Measurements from ENCODE around the gene RGS1.

DNA sequence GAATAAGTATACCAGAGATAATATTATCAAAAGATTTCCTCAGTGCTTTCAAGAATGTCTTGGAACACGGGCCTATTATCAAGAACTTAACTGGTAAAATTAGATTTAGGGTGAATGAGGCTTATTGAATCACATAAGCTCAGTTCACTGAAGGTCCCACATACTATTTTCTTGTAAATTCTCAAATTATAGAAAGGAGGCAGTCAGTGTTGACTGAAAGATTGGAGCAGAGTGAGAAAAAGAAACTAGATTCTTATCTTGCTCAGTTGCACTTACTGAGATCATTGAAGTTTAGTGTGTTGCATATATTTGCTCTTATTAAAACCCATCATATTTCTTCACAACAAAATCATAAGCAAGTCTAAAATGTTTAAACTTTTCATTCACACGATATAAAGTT lies 3.9 kb upstream of the RGS1 start:
- TF ChIP-seq, protein P1, sequence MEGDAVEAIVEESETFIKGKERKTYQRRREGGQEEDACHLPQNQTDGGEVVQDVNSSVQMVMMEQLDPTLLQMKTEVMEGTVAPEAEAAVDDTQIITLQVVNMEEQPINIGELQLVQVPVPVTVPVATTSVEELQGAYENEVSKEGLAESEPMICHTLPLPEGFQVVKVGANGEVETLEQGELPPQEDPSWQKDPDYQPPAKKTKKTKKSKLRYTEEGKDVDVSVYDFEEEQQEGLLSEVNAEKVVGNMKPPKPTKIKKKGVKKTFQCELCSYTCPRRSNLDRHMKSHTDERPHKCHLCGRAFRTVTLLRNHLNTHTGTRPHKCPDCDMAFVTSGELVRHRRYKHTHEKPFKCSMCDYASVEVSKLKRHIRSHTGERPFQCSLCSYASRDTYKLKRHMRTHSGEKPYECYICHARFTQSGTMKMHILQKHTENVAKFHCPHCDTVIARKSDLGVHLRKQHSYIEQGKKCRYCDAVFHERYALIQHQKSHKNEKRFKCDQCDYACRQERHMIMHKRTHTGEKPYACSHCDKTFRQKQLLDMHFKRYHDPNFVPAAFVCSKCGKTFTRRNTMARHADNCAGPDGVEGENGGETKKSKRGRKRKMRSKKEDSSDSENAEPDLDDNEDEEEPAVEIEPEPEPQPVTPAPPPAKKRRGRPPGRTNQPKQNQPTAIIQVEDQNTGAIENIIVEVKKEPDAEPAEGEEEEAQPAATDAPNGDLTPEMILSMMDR (conservative IDR thresholded peaks at IDR 0.05) = no peak
- no peak for TF ChIP-seq EZH2 (IDR thresholded peaks at IDR 0.05; ENCODE audit: low read depth)

Measured in PC-9 (cell line).